Right renal cortex interstitium (tissue), 3 donors: Measurements from ENCODE around the gene TPGS1. TPM values are rescaled to one million over a fixed set of nuclear protein-coding genes. Genes with fewer than 3 reads are reported as not detected.

Experiments
- DNase-seq, 3 donors: peaks; one replicate each; pipeline ENCODE4 v3.0.0-alpha.2; 2013; ENCODE audit warnings: low read depth in 3 of 3, low spot score in 2 of 3
- polyA plus RNA-seq, 3 donors: library from polyadenylated mRNA; unstranded; fragments of 120-200 nt; gene quantifications; one replicate each; pipeline ENCODE4 v1.2.1, GENCODE V29; 2013; ENCODE audit not compliant: insufficient read length in 3 of 3

Gene TPGS1
- polyA plus RNA-seq, 3 donors = 4.3 to 6.7 (median 5.8) TPM

GRCh38 chr19:513368-514165 is 6.3 kb downstream of the TPGS1 start:
- no peak for DNase-seq

GRCh38 chr19:514166-514663 is 6.9 kb downstream of the TPGS1 start:
- no peak for DNase-seq

GRCh38 chr19:517721-518597 is 10.7 kb downstream of the TPGS1 start:
- peak in 1 of 3 donors; percentile 77 for DNase-seq

GRCh38 chr19:518598-519231 is 11.4 kb downstream of the TPGS1 start:
- DNase-seq = no peak

- DNase-seq = no peak
These were observed 12.2 kb downstream of the TPGS1 start for GRCh38 chr19:519449-519865.

- DNase-seq = no peak
These were observed 15.4 kb downstream of the TPGS1 start for GRCh38 chr19:522726-523125.

GRCh38 chr19:524062-524674 is 16.9 kb downstream of the TPGS1 start:
- DNase-seq = no peak

- DNase-seq = no peak
These were observed 17.7 kb downstream of the TPGS1 start for GRCh38 chr19:525029-525428.

- DNase-seq = no peak
These were observed 18.6 kb downstream of the TPGS1 start for GRCh38 chr19:525857-526419.

GRCh38 chr19:530134-531008 is 23.1 kb downstream of the TPGS1 start:
- no peak for DNase-seq

GRCh38 chr19:531009-531752 is 23.9 kb downstream of the TPGS1 start:
- DNase-seq = peak in 1 of 3 donors; percentile 74

- DNase-seq = no peak
These were observed 24.7 kb downstream of the TPGS1 start, which contains the start of gene CDC34 for GRCh38 chr19:531753-532560. TSS of gene CDC34 (plus strand) at chr19:531760. CDS start at chr19:531932, 172 bp downstream.

GRCh38 chr19:532561-533363 is 25.5 kb downstream of the TPGS1 start:
- DNase-seq = peak in 2 of 3 donors; percentile 58 to 68

- DNase-seq = no peak
These were observed 26.2 kb downstream of the TPGS1 start for GRCh38 chr19:533364-534058.

- no peak for DNase-seq
These were observed 26.8 kb downstream of the TPGS1 start for GRCh38 chr19:534088-534487.
